ENCODE results near the gene EEF1AKMT3. TPM values are rescaled to one million over a fixed set of nuclear protein-coding genes. Genes with fewer than 3 reads are reported as not detected.
A peak's percentile ranks its signal among the peaks of the same experiment; 100 is the strongest.

Gene EEF1AKMT3
- total and polyA plus RNA-seq, 8 donors = 3.3 to 61.4 (median 9.2) TPM

GRCh38 chr12:57751432-57751787 is 21.0 kb upstream of the EEF1AKMT3 start:
- H3K27ac ChIP-seq = peak overlapping the region; percentile 86 to 91 (median 90)
- H3K9me3 ChIP-seq = no peaks in the 10 kb centered on the region
- H3K36me3 ChIP-seq = peaks cover 25 to 46% (median 44%) of the 10 kb centered on the region in 4 donors
- H3K4me1 ChIP-seq = peaks cover 23 to 48% (median 42%) of the 10 kb centered on the region in 4 donors
- peak in 1 of 2 donors; percentile 36 for DNase-seq
- TF ChIP-seq POLR2AphosphoS5 (IDR thresholded peaks at IDR 0.05) = no peak
- TF ChIP-seq POLR2A (IDR thresholded peaks at IDR 0.05) = no peak
- no peak for TF ChIP-seq CTCF (IDR thresholded peaks at IDR 0.05)
- no peak for TF ChIP-seq EP300 (IDR thresholded peaks at IDR 0.05)
- H3K27me3 ChIP-seq = no peaks in the 10 kb centered on the region
- WGBS, 5 donors = 8 to 13% (median 12%) methylated on average over 7 to 8 of the region's 8 CpGs
- peak overlapping the region; percentile 61 to 81 (median 72) for H3K4me3 ChIP-seq
- intact Hi-C loops (cut with DNase I; ENCODE audit: low total_unique reads) = no loop called here

- Histone ChIP-seq H3K4me1 (peaks cover 27 to 52% (median 47%) of the 10 kb centered on the region in 4 donors), H3K9me3 (no peaks in the 10 kb centered on the region), H3K36me3 (peaks cover 21 to 40% (median 38%) of the 10 kb centered on the region in 4 donors), H3K27me3 (no peaks in the 10 kb centered on the region), H3K27ac (peak within 1 kb of the TSS; percentile 86 to 91 (median 90)), H3K4me3 (peak within 1 kb of the TSS; percentile 61 to 81 (median 72))
- DNase-seq = peak; percentile 98 to 100
- TF ChIP-seq EP300 (IDR thresholded peaks at IDR 0.05) (no peak), POLR2AphosphoS5 (IDR thresholded peaks at IDR 0.05) (peak; percentile 81 to 97 (median 94)), POLR2A (IDR thresholded peaks at IDR 0.05) (peak in 1 of 4 donors; percentile 62), CTCF (IDR thresholded peaks at IDR 0.05) (no peak)
- 0% methylated on average over 50 to 58 of the region's 58 CpGs for WGBS, 5 donors
- intact Hi-C loops (cut with DNase I; ENCODE audit: low total_unique reads) = no loop called here
These were observed 20.4 kb upstream of the EEF1AKMT3 start, which contains the start of gene CDK4 for GRCh38 chr12:57751788-57752667. Gene CDK4 (minus strand): TSS chr12:57752310. CDS start chr12:57751717, 593 bp downstream.

- intact Hi-C loops (cut with DNase I; ENCODE audit: low total_unique reads) = no loop called here
- Histone ChIP-seq H3K27me3 (no peaks in the 10 kb centered on the region), H3K27ac (peak overlapping the region; percentile 74 to 91 (median 89)), H3K36me3 (peaks cover 16 to 38% (median 34%) of the 10 kb centered on the region in 4 donors), H3K9me3 (no peaks in the 10 kb centered on the region), H3K4me3 (peak overlapping the region; percentile 61 to 81 (median 72)), H3K4me1 (peaks cover 27 to 53% (median 47%) of the 10 kb centered on the region in 4 donors)
- TF ChIP-seq EP300 (IDR thresholded peaks at IDR 0.05) (no peak), CTCF (IDR thresholded peaks at IDR 0.05) (no peak), POLR2A (IDR thresholded peaks at IDR 0.05) (no peak), POLR2AphosphoS5 (IDR thresholded peaks at IDR 0.05) (no peak)
- WGBS, 5 donors = 0 to 4% (median 1%) methylated on average over 5 of the region's 5 CpGs
- DNase-seq = no peak
These were observed 19.8 kb upstream of the EEF1AKMT3 start for GRCh38 chr12:57752668-57753000.

- H3K4me3 ChIP-seq = no peak overlapping the region
- intact Hi-C loops (cut with DNase I; ENCODE audit: low total_unique reads) = no loop called here
- TF ChIP-seq POLR2AphosphoS5 (IDR thresholded peaks at IDR 0.05) (no peak), POLR2A (IDR thresholded peaks at IDR 0.05) (no peak), CTCF (IDR thresholded peaks at IDR 0.05) (no peak), EP300 (IDR thresholded peaks at IDR 0.05) (no peak)
- no peak for DNase-seq
- WGBS, 5 donors = 18 to 45% (median 41%) methylated on average over 1 of the region's 1 CpG
- H3K27me3 ChIP-seq = no peaks in the 10 kb centered on the region
- H3K27ac ChIP-seq = peak overlapping the region in 3 of 5 donors; percentile 73 to 83 (median 82)
- H3K9me3 ChIP-seq = no peaks in the 10 kb centered on the region
- H3K4me1 ChIP-seq = peaks cover 27 to 53% (median 47%) of the 10 kb centered on the region in 4 donors
- H3K36me3 ChIP-seq = peaks cover 7 to 38% (median 34%) of the 10 kb centered on the region in 4 donors
These were observed 18.6 kb upstream of the EEF1AKMT3 start for GRCh38 chr12:57753756-57754337.

Data from stomach (tissue), 9 donors.